ENCODE data around the gene NXPE1.
"Not testable (repeated sequence)": the region's sequence is repeated elsewhere in the genome, so short reads cannot be mapped to it uniquely, and the experiment has no call there.

Gene NXPE1

DNA sequence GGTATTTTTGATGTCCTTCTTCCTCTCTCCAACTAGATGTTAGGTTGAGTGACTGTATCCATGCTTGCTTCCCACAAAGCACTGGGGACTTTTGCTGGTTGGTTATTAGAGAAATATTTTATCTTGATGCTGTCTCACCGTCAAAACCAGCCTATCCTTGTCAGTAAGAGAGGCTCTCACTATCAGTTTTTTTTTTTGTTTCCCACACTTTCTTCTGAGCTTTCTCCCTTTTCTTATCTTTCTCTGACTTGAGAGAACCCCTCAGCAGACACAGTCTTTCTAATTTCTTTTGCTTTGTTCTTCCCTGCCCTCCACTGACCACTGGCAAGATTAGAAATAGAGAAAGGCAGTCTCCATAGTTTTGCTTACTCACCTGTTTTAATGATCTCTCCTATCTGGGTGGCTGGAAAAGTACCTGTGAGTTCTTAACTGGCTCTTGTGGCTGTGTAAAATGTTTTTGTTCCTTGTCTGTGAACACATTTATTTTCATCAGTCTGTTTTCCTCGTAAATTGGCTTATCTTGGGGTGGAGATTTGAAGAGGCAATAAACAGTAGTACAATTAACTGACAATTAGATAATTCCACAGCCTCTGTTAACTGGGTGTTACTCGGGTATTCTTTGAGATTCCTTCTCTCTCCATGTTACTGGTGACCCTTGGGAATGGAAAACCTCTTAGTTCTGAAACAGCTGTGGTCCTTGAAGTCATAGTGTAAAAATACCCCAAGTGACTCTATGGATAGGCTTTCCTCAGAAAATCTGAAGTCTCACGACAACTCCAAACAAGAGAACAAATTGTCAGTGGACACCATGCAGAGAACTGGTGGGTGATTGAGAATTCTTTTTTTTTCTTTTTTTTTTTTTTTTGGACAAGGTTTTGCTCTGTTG, at the start of gene NXPE1:
Gene NXPE1, minus strand, starts transcription at position 457 of the 886 bp plus-strand sequence. CDS start 8,680 bp downstream, outside the sequence.
- H3K9ac ChIP-seq (ENCODE audit: insufficient read length, low read depth): no peak within 1 kb of the TSS
- TF ChIP-seq SUZ12 (IDR thresholded peaks at IDR 0.05; ENCODE audit: extremely low read depth, insufficient read depth, insufficient read length) (no peak), ZNF274 (IDR thresholded peaks at IDR 0.05; ENCODE audit: low read depth, low read length) (no peak), YY1 (IDR thresholded peaks at IDR 0.05; ENCODE audit: insufficient read depth, insufficient read length) (no peak)
- DNase-seq (ENCODE audit: low read depth, low spot score): no peak

DNA sequence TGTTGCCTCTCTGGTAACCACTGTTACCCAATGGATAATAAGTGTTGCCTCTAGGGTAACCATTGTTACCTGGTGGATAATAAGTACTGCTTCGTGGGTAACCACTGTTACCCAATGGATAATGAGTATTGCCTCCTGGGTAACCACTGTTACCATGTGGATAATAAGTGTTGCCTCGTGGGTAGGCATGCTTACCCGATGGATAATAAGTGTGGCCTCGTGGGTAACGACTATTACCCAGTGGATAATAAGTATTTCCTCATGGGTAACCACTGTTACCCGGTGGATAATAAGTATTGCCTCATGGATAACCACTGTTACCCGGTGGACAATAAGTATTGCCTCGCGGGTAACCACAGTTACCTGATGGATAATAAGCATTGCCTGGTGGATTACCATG, 49.7 kb upstream of the NXPE1 start:
- Histone ChIP-seq H3K9ac (ENCODE audit: insufficient read length, low read depth) (no peak overlapping the region), H3K36me3 (ENCODE audit: insufficient read depth, insufficient read length, low read length) (no peaks in the 10 kb centered on the region), H3K27me3 (ENCODE audit: insufficient read depth, insufficient read length) (no peaks in the 10 kb centered on the region), H3K4me1 (ENCODE audit: insufficient read depth, insufficient read length) (no peaks in the 10 kb centered on the region), H3K4me3 (ENCODE audit: insufficient read length, low read depth) (no peak overlapping the region), H3K9me3 (ENCODE audit: insufficient read depth, low read length) (peaks cover 84% of the 10 kb centered on the region)
- DNase-seq (ENCODE audit: low read depth, low spot score): no peak
- TF ChIP-seq YY1 (IDR thresholded peaks at IDR 0.05; ENCODE audit: insufficient read depth, insufficient read length) (no peak), ZNF274 (IDR thresholded peaks at IDR 0.05; ENCODE audit: low read depth, low read length) (no peak), SUZ12 (IDR thresholded peaks at IDR 0.05; ENCODE audit: extremely low read depth, insufficient read depth, insufficient read length) (no peak)

More for the DNA sequence above, at the start of gene NXPE1:
- Histone ChIP-seq H3K36me3 (ENCODE audit: insufficient read depth, insufficient read length, low read length) (no peaks in the 10 kb centered on the region), H3K27me3 (ENCODE audit: insufficient read depth, insufficient read length) (no peaks in the 10 kb centered on the region), H3K9me3 (ENCODE audit: insufficient read depth, low read length) (no peaks in the 10 kb centered on the region), H3K4me1 (ENCODE audit: insufficient read depth, insufficient read length) (no peaks in the 10 kb centered on the region), H3K4me3 (ENCODE audit: insufficient read length, low read depth) (no peak within 1 kb of the TSS)

DNA sequence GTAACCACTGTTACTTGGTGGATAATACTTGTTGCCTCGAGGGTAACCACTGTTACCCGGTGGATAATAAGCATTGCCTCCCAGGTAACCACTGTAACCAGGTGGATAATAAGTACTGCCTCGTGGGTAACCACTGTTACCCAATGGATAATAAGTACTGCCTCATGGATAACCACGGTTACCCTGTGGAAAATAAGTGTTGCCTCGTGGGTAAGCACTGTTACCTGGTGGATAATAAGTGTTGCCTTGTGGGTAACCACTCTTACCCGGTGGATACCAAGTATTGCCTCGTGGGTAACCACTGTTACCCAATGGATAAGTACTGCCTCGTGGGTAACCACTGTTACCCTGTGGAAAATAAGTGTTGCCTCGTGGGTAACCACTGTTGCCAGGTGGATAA, 48.9 kb upstream of the NXPE1 start:
- H3K4me1 ChIP-seq (ENCODE audit: insufficient read depth, insufficient read length); DNase-seq (ENCODE audit: low read depth, low spot score); H3K36me3 ChIP-seq (ENCODE audit: insufficient read depth, insufficient read length, low read length); H3K4me3 ChIP-seq (ENCODE audit: insufficient read length, low read depth); H3K9ac ChIP-seq (ENCODE audit: insufficient read length, low read depth); H3K27me3 ChIP-seq (ENCODE audit: insufficient read depth, insufficient read length): not testable (repeated sequence)
- H3K9me3 ChIP-seq (ENCODE audit: insufficient read depth, low read length): peaks cover 80% of the 10 kb centered on the region

DNA sequence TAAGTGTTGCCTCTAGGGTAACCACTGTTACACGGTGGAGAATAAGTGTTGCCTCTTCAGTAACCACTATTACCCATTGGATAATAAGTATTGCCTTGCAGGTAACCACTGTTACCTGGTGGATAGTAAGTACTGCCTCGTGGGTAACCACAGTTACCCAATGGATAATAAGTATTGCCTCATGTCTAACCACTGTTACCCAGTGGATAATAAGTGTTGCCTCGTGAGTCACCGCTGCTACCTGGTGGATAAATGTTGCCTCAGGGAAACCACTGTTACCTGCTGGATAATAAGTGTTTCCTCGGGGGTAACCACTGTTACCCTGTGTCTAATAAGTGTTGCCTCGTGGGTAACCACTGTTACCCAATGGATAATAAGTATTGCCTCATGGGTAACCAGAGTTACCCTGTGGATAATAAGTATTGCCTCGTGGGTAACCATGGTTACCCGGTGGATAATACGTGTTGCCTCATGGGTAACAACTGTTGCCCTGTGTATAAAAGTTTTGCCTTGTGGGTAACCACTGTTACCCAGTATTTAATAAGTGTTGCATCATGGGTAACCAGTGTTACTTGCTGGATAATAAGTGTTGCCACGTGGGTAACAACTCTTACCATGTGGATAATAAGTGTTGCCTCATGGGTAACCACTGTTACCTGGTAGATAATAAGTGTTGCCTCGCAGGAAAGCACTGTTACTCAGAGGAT, 48.2 kb upstream of the NXPE1 start:
- no peaks in the 10 kb centered on the region for H3K27me3 ChIP-seq (ENCODE audit: insufficient read depth, insufficient read length)
- no peak for DNase-seq (ENCODE audit: low read depth, low spot score)

DNA sequence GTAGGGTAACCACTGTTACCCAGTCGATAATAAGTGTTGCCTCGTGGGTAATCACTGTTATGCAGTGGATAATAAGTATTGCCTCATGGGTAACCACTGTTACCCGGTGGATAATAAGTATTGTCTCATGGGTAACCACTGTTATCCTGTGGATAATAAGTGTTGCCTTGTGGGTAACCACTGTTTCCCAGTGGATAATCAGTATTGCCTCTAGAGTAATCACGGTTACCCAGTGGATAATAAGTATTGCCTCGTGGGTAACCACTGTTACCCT, 47.1 kb upstream of the NXPE1 start:
- not testable (repeated sequence) for H3K36me3 ChIP-seq (ENCODE audit: insufficient read depth, insufficient read length, low read length); DNase-seq (ENCODE audit: low read depth, low spot score); H3K27me3 ChIP-seq (ENCODE audit: insufficient read depth, insufficient read length); H3K4me1 ChIP-seq (ENCODE audit: insufficient read depth, insufficient read length); H3K4me3 ChIP-seq (ENCODE audit: insufficient read length, low read depth); H3K9ac ChIP-seq (ENCODE audit: insufficient read length, low read depth)
- H3K9me3 ChIP-seq (ENCODE audit: insufficient read depth, low read length): peaks cover 70% of the 10 kb centered on the region

More for the DNA sequence above, 48.2 kb upstream of the NXPE1 start:
- Histone ChIP-seq H3K9ac (ENCODE audit: insufficient read length, low read depth) (no peak overlapping the region), H3K4me3 (ENCODE audit: insufficient read length, low read depth) (no peak overlapping the region), H3K9me3 (ENCODE audit: insufficient read depth, low read length) (peaks cover 80% of the 10 kb centered on the region), H3K4me1 (ENCODE audit: insufficient read depth, insufficient read length) (no peaks in the 10 kb centered on the region), H3K36me3 (ENCODE audit: insufficient read depth, insufficient read length, low read length) (no peaks in the 10 kb centered on the region)
- TF ChIP-seq ZNF274 (IDR thresholded peaks at IDR 0.05; ENCODE audit: low read depth, low read length) (no peak), YY1 (IDR thresholded peaks at IDR 0.05; ENCODE audit: insufficient read depth, insufficient read length) (no peak), SUZ12 (IDR thresholded peaks at IDR 0.05; ENCODE audit: extremely low read depth, insufficient read depth, insufficient read length) (no peak)

DNA sequence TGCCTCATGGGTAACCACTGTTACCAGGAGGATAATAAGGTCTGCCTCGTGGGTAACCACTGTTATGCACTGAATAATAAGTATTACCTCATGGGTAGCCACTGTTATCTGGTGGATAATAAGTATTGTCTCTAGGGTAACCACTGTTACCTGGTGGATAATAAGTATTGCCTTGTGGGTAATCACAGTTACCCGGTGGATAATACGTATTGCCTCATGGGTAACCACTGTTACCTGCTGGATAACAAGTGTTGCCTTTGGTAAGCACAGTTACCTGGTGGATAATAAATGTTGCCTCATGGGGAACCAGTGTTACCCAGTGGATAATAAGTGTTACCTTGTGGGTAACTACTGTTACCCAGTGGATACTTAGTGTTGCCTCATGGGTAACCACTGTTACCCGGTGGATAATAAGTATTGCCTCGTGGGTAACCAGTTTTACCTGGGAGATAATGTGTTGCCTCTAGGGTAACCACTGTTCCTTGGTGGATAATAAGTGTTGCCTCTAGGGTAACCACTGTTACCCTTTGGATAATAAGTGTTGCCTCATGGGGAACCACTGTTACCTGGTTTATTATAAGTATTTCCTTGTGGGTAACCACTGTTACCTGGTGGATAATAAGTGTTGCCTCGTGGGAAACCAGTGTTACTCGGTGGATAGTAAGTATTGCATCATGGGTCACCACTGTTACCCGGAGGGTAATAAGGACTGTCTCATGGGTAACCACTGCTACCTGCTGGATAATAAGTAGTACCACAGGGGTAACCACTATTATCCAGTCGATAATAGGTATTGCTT, 46.5 kb upstream of the NXPE1 start:
- DNase-seq (ENCODE audit: low read depth, low spot score): no peak
- Histone ChIP-seq H3K4me1 (ENCODE audit: insufficient read depth, insufficient read length) (no peaks in the 10 kb centered on the region), H3K27me3 (ENCODE audit: insufficient read depth, insufficient read length) (no peaks in the 10 kb centered on the region), H3K4me3 (ENCODE audit: insufficient read length, low read depth) (no peak overlapping the region), H3K36me3 (ENCODE audit: insufficient read depth, insufficient read length, low read length) (no peaks in the 10 kb centered on the region), H3K9me3 (ENCODE audit: insufficient read depth, low read length) (peaks cover 67% of the 10 kb centered on the region), H3K9ac (ENCODE audit: insufficient read length, low read depth) (no peak overlapping the region)
- TF ChIP-seq YY1 (IDR thresholded peaks at IDR 0.05; ENCODE audit: insufficient read depth, insufficient read length): no peak
- TF ChIP-seq ZNF274 (IDR thresholded peaks at IDR 0.05; ENCODE audit: low read depth, low read length): no peak
- TF ChIP-seq SUZ12 (IDR thresholded peaks at IDR 0.05; ENCODE audit: extremely low read depth, insufficient read depth, insufficient read length): no peak

DNA sequence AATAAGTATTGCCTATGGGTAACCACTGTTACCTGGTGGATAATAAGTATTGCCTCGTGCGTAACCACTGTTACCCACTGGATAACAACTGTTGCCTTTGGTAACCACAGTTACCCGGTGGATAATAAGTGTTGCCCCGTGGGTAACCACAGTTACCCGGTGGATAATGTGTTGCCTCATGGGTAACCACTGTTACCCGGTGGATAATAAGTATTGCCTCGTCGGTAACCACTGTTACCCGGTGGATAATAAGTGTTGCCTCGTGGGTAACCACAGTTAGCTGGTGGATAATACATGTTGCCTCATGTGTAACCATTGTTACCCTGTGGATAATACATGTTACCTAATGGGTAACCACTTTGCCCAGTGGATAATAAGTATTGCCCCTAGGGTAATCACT, 45.7 kb upstream of the NXPE1 start:
- Histone ChIP-seq H3K9ac (ENCODE audit: insufficient read length, low read depth) (no peak overlapping the region), H3K36me3 (ENCODE audit: insufficient read depth, insufficient read length, low read length) (no peaks in the 10 kb centered on the region), H3K27me3 (ENCODE audit: insufficient read depth, insufficient read length) (no peaks in the 10 kb centered on the region), H3K4me3 (ENCODE audit: insufficient read length, low read depth) (no peak overlapping the region), H3K4me1 (ENCODE audit: insufficient read depth, insufficient read length) (no peaks in the 10 kb centered on the region), H3K9me3 (ENCODE audit: insufficient read depth, low read length) (peaks cover 59% of the 10 kb centered on the region)
- no peak for DNase-seq (ENCODE audit: low read depth, low spot score)
- TF ChIP-seq ZNF274 (IDR thresholded peaks at IDR 0.05; ENCODE audit: low read depth, low read length) (no peak), SUZ12 (IDR thresholded peaks at IDR 0.05; ENCODE audit: extremely low read depth, insufficient read depth, insufficient read length) (no peak), YY1 (IDR thresholded peaks at IDR 0.05; ENCODE audit: insufficient read depth, insufficient read length) (no peak)
